ENCODE data around the gene SLX1A.

DNA sequence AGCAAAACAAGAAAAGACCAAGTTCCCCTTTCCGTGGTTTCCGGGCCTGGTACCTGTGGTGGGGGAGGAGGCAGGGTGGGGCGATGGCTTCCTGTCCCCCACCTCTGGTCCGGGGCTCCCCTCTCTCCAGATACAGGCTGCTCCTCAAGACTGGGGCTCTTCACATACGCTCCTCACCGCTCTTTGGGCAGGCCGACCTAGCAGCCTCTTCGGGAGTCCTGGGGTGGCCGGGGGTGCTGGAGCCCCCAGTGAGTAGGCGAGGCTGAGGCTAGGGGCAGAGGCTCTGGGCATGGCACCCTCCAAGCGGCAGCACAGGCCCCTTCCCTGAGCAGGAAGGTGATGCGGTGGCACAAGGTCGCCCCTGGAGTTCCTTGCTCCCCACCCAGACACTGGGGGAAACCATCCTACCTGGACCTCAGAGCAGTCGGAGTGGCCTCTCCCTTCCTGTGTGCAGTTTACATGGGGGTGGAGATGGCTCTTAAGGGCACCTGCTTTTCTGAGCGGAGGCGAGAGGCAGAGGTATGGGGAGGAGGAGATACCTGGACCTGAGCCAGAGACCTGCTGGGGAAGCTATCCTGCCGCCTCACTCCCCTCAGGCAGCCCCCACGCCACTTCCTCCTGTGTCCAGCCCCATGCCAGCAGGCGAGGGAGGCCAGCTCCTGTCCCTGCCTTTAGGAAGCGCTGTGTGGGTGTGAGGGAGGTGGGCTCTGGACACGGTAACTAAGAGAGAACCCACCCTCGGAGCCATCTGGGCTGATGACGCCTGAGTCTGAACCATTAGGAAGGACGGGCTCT lies 9.4 kb upstream of the SLX1A start:
- TF ChIP-seq SPI1 (IDR thresholded peaks at IDR 0.05; ENCODE audit: borderline replicate concordance, insufficient read depth, low read depth, low read length) (peak; percentile 78), CBFB (IDR thresholded peaks at IDR 0.05; ENCODE audit: low read depth) (peak; percentile 57; the same call in 1 of the 2 replicates), SUZ12 (IDR thresholded peaks at IDR 0.05; ENCODE audit: unreplicated experiment) (no peak), ATF2 (IDR thresholded peaks at IDR 0.05; ENCODE audit: low read length) (no peak), CHD1 (IDR thresholded peaks at IDR 0.05; ENCODE audit: low read depth, low read length) (no peak), NFXL1 (IDR thresholded peaks at IDR 0.05; ENCODE audit: borderline replicate concordance) (no peak), POLR2A (IDR thresholded peaks at IDR 0.05; ENCODE audit: low read depth, low read length) (peak; percentile 89), ESRRA (IDR thresholded peaks at IDR 0.05; ENCODE audit: low read length) (no peak), CBX3 (IDR thresholded peaks at IDR 0.05; ENCODE audit: borderline replicate concordance, low read depth) (no peak), RFX5 (IDR thresholded peaks at IDR 0.05; ENCODE audit: low read depth, low read length) (no peak), MLLT1 (IDR thresholded peaks at IDR 0.05) (peak; percentile 78), GABPA (IDR thresholded peaks at IDR 0.05; ENCODE audit: low read depth) (no peak), FOXK2 (IDR thresholded peaks at IDR 0.05) (no peak)
- TF ChIP-seq, protein P1, sequence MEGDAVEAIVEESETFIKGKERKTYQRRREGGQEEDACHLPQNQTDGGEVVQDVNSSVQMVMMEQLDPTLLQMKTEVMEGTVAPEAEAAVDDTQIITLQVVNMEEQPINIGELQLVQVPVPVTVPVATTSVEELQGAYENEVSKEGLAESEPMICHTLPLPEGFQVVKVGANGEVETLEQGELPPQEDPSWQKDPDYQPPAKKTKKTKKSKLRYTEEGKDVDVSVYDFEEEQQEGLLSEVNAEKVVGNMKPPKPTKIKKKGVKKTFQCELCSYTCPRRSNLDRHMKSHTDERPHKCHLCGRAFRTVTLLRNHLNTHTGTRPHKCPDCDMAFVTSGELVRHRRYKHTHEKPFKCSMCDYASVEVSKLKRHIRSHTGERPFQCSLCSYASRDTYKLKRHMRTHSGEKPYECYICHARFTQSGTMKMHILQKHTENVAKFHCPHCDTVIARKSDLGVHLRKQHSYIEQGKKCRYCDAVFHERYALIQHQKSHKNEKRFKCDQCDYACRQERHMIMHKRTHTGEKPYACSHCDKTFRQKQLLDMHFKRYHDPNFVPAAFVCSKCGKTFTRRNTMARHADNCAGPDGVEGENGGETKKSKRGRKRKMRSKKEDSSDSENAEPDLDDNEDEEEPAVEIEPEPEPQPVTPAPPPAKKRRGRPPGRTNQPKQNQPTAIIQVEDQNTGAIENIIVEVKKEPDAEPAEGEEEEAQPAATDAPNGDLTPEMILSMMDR (IDR thresholded peaks at IDR 0.05 in 2 of 3, conservative IDR thresholded peaks at IDR 0.05 in 1 of 3; ENCODE audit: control insufficient read depth in 2 of 3, extremely low read depth in 1 of 3, insufficient read depth in 1 of 3, low read depth in 3 of 3, low read length in 3 of 3) = no peak

All from GM12878 (cell line).